GM20431 (cell line): ENCODE data around the gene SLC26A1.

ENCODE experiments used
- in situ Hi-C: fragments of 300-500 bp; cut with MseI, MboI; formaldehyde crosslinking; loops from one replicate; pipeline ENCODE4 v1.15.0; 2020; ENCODE audit warnings: low sequenced_read_pairs; ENCODE audit not compliant: unreplicated experiment

The SLC26A1 gene

GRCh38 chr4:1029529-1029928 is 36.3 kb upstream of the SLC26A1 start:
- in situ Hi-C loops, result no loop called here

- in situ Hi-C loops, result no loop called here
Observed at GRCh38 chr4:1028574-1029220, 35.5 kb upstream of the SLC26A1 start.

GRCh38 chr4:1027915-1028238 is 34.7 kb upstream of the SLC26A1 start:
- in situ Hi-C loops, result no loop called here

GRCh38 chr4:1027219-1027914 is 34.2 kb upstream of the SLC26A1 start:
- in situ Hi-C loops, result no loop called here

DNA sequence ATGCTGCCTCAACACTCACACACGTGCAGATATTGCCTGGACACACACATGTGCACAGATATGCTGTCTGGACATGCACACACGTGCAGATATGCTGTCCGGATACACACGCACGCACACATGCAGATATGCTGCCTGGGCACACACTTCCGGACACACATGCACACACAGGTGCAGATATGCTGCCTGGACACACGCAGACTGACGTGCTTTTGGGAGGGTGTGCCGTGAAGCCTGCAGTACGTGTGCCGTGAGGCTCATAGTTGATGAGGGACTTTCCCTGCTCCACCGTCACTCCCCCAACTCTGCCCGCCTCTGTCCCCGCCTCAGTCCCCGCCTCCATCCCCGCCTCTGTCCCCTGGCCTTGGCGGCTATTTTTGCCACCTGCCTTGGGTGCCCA is 32.9 kb upstream of the SLC26A1 start:
- in situ Hi-C loops, result no loop called here

- in situ Hi-C loops, result no loop called here
Observed at GRCh38 chr4:1024882-1025545, 31.8 kb upstream of the SLC26A1 start.

DNA sequence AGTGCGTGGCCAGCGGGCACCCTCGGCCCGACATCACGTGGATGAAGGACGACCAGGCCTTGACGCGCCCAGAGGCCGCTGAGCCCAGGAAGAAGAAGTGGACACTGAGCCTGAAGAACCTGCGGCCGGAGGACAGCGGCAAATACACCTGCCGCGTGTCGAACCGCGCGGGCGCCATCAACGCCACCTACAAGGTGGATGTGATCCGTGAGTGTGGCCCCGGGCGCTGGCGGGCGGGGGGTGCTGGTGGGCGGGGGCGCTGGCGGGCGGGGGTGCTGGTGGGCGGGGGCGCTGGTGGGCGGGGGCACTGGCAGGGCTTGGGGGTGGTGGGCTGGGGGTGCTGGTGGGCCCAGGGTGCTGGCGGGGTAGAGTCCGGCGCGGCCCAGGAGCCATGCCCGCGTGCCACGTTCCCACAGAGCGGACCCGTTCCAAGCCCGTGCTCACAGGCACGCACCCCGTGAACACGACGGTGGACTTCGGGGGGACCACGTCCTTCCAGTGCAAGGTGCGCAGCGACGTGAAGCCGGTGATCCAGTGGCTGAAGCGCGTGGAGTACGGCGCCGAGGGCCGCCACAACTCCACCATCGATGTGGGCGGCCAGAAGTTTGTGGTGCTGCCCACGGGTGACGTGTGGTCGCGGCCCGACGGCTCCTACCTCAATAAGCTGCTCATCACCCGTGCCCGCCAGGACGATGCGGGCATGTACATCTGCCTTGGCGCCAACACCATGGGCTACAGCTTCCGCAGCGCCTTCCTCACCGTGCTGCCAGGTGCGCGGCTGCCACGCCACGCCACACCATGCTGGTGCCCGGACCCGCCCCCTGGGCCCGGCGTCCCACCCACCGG is 30.9 kb upstream of the SLC26A1 start:
- in situ Hi-C loops, result no loop called here

DNA sequence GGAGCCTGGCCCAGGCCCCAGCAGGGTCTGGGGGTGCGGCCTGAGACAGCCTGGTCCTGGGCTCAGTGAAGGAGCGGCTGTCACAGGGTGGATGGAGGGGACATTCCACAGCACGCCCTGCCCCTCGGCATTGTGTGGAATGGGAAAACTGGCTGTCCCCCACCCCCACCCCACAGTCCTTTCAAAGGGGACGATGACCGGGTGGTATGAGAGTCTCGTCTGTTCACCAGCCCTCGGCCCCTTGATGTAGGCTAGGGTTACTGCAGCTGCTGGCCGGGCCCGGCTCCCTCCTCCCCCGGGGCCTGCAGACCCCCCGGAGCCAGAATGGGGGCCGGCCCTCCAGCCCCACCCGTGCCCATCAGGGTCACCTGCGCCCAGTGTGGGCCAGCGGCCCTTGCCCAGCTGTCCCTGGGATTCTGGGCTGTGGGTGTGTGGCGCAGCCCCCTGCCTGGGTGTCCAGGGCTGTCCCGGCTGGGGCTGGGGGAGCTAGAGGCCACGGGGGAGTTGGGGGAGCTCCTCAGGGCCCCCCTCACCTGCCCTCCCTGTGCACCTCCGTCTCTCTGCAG is 30.0 kb upstream of the SLC26A1 start:
- in situ Hi-C loops, result no loop called here

- in situ Hi-C loops, result no loop called here
Observed at GRCh38 chr4:1022739-1023066, 29.5 kb upstream of the SLC26A1 start.

- in situ Hi-C loops, result no loop called here
Observed at GRCh38 chr4:1022051-1022738, 29.0 kb upstream of the SLC26A1 start.

GRCh38 chr4:1021386-1022050 is 28.3 kb upstream of the SLC26A1 start:
- in situ Hi-C loops, result no loop called here

GRCh38 chr4:1019729-1020470 is 26.7 kb upstream of the SLC26A1 start:
- in situ Hi-C loops, result no loop called here

DNA sequence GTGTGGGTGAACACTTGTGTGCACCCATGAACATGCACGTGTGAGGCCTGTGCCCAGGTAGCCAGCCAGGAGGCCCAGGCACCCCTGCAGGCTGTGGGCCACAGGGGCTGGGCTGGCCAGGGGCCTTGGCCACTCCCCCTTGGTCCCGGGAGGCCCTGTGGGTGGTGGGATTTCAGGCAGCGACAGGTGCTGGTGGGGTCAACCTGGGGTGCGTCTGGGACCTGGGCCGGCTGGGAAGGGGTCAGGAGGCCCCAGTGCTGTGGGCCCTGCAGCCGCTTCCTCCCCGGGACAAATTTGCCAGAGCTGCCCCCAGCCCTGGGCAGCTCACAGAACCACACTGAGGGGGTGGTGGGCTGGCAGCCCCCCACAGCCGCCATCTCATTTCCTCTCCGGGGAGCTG is 26.1 kb upstream of the SLC26A1 start:
- in situ Hi-C loops, result no loop called here

GRCh38 chr4:1018147-1019020 is 25.2 kb upstream of the SLC26A1 start:
- in situ Hi-C loops, result no loop called here

DNA sequence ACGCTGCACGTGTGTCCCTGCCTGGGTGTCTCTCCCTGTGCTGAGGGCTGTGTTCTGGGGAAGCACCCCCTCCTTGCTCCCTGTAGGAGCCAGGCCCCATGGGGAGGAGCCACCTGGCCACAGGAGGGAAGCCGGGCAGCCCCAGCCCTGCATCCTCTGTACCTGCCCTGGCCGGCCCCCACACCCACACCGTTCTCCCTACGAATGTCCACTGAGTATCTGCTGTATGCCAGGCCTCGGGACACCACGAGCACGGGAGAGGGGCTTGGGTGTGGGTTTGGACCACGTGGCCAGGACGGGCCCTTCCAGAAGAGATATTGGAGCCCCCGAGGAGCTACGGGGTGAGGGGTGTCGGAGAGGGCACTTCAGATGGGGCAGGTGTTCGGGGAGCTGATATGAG is 24.5 kb upstream of the SLC26A1 start:
- in situ Hi-C loops, result no loop called here

- in situ Hi-C loops, result no loop called here
Observed at GRCh38 chr4:1017211-1017610, 24.0 kb upstream of the SLC26A1 start.

GRCh38 chr4:1015746-1016145 is 22.5 kb upstream of the SLC26A1 start:
- in situ Hi-C loops, result no loop called here

DNA sequence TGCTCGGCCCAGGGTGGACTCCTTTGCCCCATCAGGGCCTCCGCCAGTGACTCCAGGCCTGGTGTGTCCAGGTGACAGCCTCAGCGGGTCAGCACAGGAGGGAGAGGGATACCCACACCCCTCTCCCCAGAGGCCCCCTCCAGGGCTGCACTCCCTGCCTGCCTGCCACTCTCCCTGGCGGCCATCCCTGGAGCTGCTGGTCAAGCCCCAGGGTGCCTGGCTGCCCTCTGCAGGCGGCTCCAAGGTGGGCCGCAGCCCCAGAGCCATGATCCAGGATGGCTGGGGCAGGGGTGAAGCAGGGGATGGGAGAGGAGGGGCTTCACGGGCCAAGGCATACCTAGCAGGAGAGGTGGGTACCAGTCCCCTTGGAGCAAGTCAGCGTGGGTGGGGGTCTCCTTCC is 22.0 kb upstream of the SLC26A1 start:
- in situ Hi-C loops, result no loop called here
